ENCODE results near the gene CELF1. TPM values are rescaled to one million over a fixed set of nuclear protein-coding genes. Genes with fewer than 3 reads are reported as not detected.

CELF1 gene
- polyA plus RNA-seq, 1 donor, result 136 TPM

DNA sequence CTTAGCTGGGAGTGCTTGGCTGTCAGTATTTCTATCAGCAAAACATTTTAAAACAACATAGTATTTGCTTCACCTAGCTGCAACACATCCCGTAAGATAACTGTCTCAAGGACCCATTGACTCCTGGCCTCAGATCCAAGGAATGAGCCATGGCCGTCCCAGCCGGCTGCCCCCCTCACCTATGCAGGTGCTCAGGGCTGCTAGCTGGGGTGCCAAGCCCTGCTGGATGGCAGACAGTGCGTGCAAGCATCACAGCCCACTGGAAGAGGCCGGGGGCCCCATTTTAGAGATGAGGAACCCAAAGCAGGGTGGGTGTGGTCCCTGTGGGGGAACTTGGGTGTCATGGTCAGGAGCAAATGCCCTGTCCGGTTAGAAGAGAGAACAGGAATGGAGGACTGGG lies 135.2 kb downstream of the CELF1 start:
- no peak for DNase-seq

DNA sequence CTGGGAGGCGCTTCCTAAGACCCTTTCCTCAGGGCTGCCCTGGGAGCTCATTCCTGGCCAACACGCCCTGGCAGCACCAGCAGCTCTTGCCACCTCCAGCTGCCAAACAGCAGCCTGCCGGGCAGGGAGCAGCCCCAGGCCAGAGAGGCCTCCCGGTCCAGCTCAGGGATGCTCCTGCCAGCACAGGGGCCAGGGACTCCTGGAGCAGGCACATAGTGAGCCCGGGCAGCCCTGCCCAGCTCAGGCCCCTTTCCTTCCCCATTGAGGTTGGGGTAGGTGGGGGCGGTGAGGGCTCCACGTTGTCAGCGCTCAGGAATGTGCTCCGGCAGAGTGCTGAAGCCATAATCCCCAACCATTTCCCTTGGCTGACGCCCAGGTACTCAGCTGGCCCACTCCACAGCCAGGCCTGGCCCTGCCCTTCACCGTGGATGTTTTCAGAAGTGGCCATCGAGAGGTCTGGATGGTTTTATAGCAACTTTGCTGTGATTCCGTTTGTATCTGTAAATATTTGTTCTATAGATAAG lies 136.9 kb downstream of the CELF1 start:
- DNase-seq, result no peak

Other genes starting within 250 kb of the CELF1 start
- 0.13 TPM for gene MYBPC3, start 200.4 kb downstream of the CELF1 start, polyA plus RNA-seq (ENCODE audit: insufficient read length)
- 3.4 TPM for gene SPI1, start 174.6 kb downstream of the CELF1 start, polyA plus RNA-seq (ENCODE audit: insufficient read length)
- 39.5 TPM for gene SLC39A13, start 144.5 kb downstream of the CELF1 start, polyA plus RNA-seq (ENCODE audit: insufficient read length)
- gene PSMC3, start 126.7 kb downstream of the CELF1 start, polyA plus RNA-seq (ENCODE audit: insufficient read length), result 164 TPM
- not detected for gene RAPSN, start 104.0 kb downstream of the CELF1 start, polyA plus RNA-seq (ENCODE audit: insufficient read length)
- gene PTPMT1, start 12.5 kb upstream of the CELF1 start, polyA plus RNA-seq (ENCODE audit: insufficient read length), result 44.1 TPM
- gene KBTBD4, start 25.8 kb upstream of the CELF1 start, polyA plus RNA-seq (ENCODE audit: insufficient read length), result 27.2 TPM
- 148 TPM for gene NDUFS3, start 25.9 kb upstream of the CELF1 start, polyA plus RNA-seq (ENCODE audit: insufficient read length)
- gene FAM180B, start 33.5 kb upstream of the CELF1 start, polyA plus RNA-seq (ENCODE audit: insufficient read length), result 0.33 TPM
- gene C1QTNF4, start 41.3 kb upstream of the CELF1 start, polyA plus RNA-seq (ENCODE audit: insufficient read length), result 5.8 TPM
- 129 TPM for gene MTCH2, start 89.4 kb upstream of the CELF1 start, polyA plus RNA-seq (ENCODE audit: insufficient read length)
- gene AGBL2, start 162.2 kb upstream of the CELF1 start, polyA plus RNA-seq (ENCODE audit: insufficient read length), result 10.7 TPM
- 228 TPM for gene FNBP4, start 214.2 kb upstream of the CELF1 start, polyA plus RNA-seq (ENCODE audit: insufficient read length)

All from left kidney (tissue), 2 donors.